GM19035 (cell line): ENCODE data around the gene PARD6G.
A peak's percentile ranks its signal among the peaks of the same experiment; 100 is the strongest.

Source experiments
- ATAC-seq: cut with Tn5 transposase; IDR thresholded peaks from one replicate; pipeline ENCODE4 v1.9.1; 2021; ENCODE audit not compliant: unreplicated experiment

The PARD6G gene

GRCh38 chr18:80108739-80109675 lies 138.3 kb downstream of the PARD6G start, which contains the start of gene ADNP2:
Gene ADNP2, plus strand, starts transcription at chr18:80109262. Its CDS starts 8,281 bp downstream, at chr18:80117543.
- ATAC-seq, result peak; percentile 70

DNA sequence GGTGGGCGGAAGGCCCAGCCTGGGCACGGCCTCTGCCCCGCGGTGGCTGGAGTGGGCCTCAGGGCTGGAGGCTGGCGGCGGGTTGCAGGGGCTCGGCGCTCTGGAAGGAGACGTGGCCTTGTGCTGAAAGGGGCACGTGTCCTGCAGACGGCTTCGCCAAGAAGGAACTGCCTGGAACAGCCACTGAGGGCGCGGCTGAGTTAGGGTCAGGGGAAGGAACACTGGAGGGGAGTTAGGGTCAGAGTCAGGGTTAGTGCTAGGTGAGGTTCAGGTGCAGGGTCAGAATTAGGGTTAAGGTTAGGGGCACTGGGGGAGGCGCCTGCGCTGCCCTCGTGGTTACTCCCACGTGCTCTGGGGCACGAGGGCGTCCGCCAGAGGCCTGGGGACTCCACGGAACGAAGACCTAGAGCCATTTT lies 139.2 kb downstream of the PARD6G start:
- no peak for ATAC-seq

GRCh38 chr18:80107426-80107825 lies 139.9 kb downstream of the PARD6G start:
- no peak for ATAC-seq
